Measurements from ENCODE around the gene MAP1B. TPM values are rescaled to one million over a fixed set of nuclear protein-coding genes. Genes with fewer than 3 reads are reported as not detected.

Gene MAP1B
- total and polyA plus RNA-seq, 9 of the 15 experiments (the other 6 are each of a cell fraction or from before 2014, with no cell fraction given): 5.2 to 66.1 (median 17.3) TPM

DNA sequence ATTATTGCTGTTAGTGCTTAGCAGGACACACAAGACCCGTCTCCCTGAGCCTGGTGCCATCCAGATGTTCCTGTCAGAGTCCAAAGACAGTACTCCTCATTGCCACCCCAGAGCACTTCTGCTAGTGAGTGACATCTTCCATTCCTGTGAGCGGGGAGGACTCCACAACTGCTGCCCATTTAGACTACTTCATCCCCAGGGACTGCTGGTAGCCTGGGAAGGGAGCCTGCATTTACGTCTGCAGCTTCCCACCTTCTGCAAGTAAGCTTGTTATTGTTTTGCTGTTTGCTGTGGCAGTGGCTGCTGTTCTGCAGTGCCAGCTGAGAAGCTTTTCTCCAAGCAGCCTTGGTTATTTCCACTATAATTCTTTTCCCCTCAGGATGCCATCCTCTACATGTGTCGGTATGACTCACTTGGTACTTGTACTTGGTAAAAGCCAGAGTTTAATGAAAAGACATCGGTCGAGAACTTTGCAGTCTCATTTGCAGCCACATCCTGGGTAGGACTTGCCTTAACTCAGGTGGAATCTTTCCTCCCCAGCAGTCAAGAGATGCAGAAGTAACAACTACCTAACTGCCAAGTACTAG, 10.6 kb upstream of the MAP1B start:
- ATAC-seq (no peak), DNase-seq (ENCODE audit: extremely low read depth in 1 of 4, low spot score in 3 of 4) (no peak), FAIRE-seq (no peak)
- no peaks in the 10 kb centered on the region for H3K79me2 ChIP-seq (ENCODE audit: control insufficient read depth, insufficient read depth, low read length)
- TF ChIP-seq PHTF2 (CRISPR knock-in tag; IDR thresholded peaks at IDR 0.05): no peak
- POLR2A ChIA-PET: interaction anchor here (0.6 to 1.0 kb wide), 3 partner anchors 10 to 781 kb away, joined by 4 to 5 read pairs (median 4); partner anchors contain the start of gene MAP1B
- H2AFZ ChIP-seq (ENCODE audit: low read depth, low read length): no peak overlapping the region
- no peak overlapping the region for H3K27ac ChIP-seq (ENCODE audit: extremely low read depth, low read depth, low read length)
- H3K9me3 ChIP-seq (replicated peaks; ENCODE audit: control insufficient read depth, insufficient read depth, low read depth, low read length): no peaks in the 10 kb centered on the region
- 4% methylated on average over 6 of the region's 6 CpGs for WGBS (ENCODE audit: insufficient coverage, low coverage, missing lambda C conversion rate)
- H3K4me3 ChIP-seq: no peak overlapping the region
- H4K20me1 ChIP-seq (replicated peaks; ENCODE audit: control insufficient read depth, insufficient read depth, low read length): no peaks in the 10 kb centered on the region
- H3K4me2 ChIP-seq (ENCODE audit: insufficient read depth, low read length): no peak overlapping the region
- no TSS peak for BruUV-seq (replicated peaks)
- intact Hi-C loops (cut with micrococcal nuclease) (no loop called here), in situ Hi-C loops (cut with MboI) (no loop called here)
- CTCF ChIA-PET (ENCODE audit: low intra/inter-chr PET ratio): no interaction called here
- no peaks in the 10 kb centered on the region for H3K9me1 ChIP-seq (ENCODE audit: control insufficient read depth, insufficient read depth, low read length)
- no peaks in the 10 kb centered on the region for H3K36me3 ChIP-seq (ENCODE audit: control insufficient read depth, insufficient read depth, low read length)
- peaks cover 11 to 21% of the 10 kb centered on the region in 2 experiments for H3K27me3 ChIP-seq (ENCODE audit: control insufficient read depth in 2 of 2, insufficient read depth in 2 of 2, low read length in 2 of 2)
- H3K4me1 ChIP-seq (replicated peaks in 1 of 2; ENCODE audit: control insufficient read depth in 2 of 2, insufficient read depth in 2 of 2, low read length in 2 of 2): no peaks in the 10 kb centered on the region
- no peak overlapping the region for H3K9ac ChIP-seq (ENCODE audit: insufficient read depth in 1 of 2, low read depth in 2 of 2, low read length in 2 of 2)

DNA sequence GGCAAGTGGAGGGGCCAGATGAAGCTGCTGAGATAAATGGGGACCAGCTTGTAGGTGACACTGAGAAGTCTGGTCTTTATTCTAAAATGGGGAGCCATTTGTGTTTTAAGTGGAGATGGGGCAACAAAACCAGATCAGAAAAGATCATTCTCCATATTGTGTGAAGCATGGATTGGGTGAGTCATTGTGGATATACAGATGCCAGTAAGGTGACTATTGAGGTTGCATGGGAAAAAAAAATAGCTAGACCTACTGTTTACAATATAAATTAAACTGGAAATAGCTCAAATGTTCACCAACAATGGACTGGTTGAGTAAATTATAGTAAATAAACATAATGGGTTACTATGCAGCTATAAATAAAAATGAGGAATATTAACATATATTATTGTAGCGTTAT, 5.4 kb upstream of the MAP1B start:
- in situ Hi-C loops (cut with MboI): no loop called here
- H3K9me1 ChIP-seq (ENCODE audit: control insufficient read depth, insufficient read depth, low read length): no peaks in the 10 kb centered on the region
- no peak for ATAC-seq

More for the DNA sequence above, 5.4 kb upstream of the MAP1B start:
- Histone ChIP-seq H3K4me1 (replicated peaks in 1 of 2; ENCODE audit: control insufficient read depth in 2 of 2, insufficient read depth in 2 of 2, low read length in 2 of 2) (peaks cover 2 to 4% of the 10 kb centered on the region in 2 experiments; a peak in 3 of 5 replicates), H4K20me1 (replicated peaks; ENCODE audit: control insufficient read depth, insufficient read depth, low read length) (no peaks in the 10 kb centered on the region), H3K36me3 (ENCODE audit: control insufficient read depth, insufficient read depth, low read length) (no peaks in the 10 kb centered on the region), H3K27me3 (ENCODE audit: control insufficient read depth in 2 of 2, insufficient read depth in 2 of 2, low read length in 2 of 2) (peaks cover 0 to under 1% of the 10 kb centered on the region in 2 experiments; a peak in 2 of 5 replicates), H3K9ac (ENCODE audit: insufficient read depth in 1 of 2, low read depth in 2 of 2, low read length in 2 of 2) (no peak overlapping the region), H3K79me2 (ENCODE audit: control insufficient read depth, insufficient read depth, low read length) (no peaks in the 10 kb centered on the region), H2AFZ (ENCODE audit: low read depth, low read length) (no peak overlapping the region), H3K27ac (ENCODE audit: extremely low read depth, low read depth, low read length) (no peak overlapping the region), H3K9me3 (replicated peaks; ENCODE audit: control insufficient read depth, insufficient read depth, low read depth, low read length) (no peaks in the 10 kb centered on the region), H3K4me3 (no peak overlapping the region), H3K4me2 (ENCODE audit: insufficient read depth, low read length) (no peak overlapping the region)
- 61% methylated on average over 1 of the region's 1 CpG for WGBS (ENCODE audit: insufficient coverage, low coverage, missing lambda C conversion rate)
- TF ChIP-seq FOXM1 (IDR thresholded peaks at IDR 0.05; ENCODE audit: low read depth) (no peak), FOXM1 (CRISPR knock-in tag; IDR thresholded peaks at IDR 0.05; ENCODE audit: low read depth) (no peak), ZNF75A (CRISPR knock-in tag; IDR thresholded peaks at IDR 0.05) (no peak), SREBF1 (IDR thresholded peaks at IDR 0.05; ENCODE audit: borderline replicate concordance, low read depth, low read length) (no peak), ESRRA (IDR thresholded peaks at IDR 0.05; ENCODE audit: borderline replicate concordance, low read depth) (no peak)
- CTCF ChIA-PET (ENCODE audit: low intra/inter-chr PET ratio): no interaction called here
- intact Hi-C loops (cut with micrococcal nuclease): no loop called here
- FAIRE-seq (no peak), DNase-seq (ENCODE audit: extremely low read depth in 1 of 4, low spot score in 3 of 4) (no peak)
- no TSS peak for BruUV-seq (replicated peaks)
- POLR2A ChIA-PET: interaction anchor here (1.0 kb wide), 2 partner anchors 8 to 10 kb away, joined by 3 read pairs; no protein-coding TSS in a partner anchor

Data from K562 (cell line).